Stimulated activated CD8-positive, alpha-beta memory T cell treated with anti-CD3 and anti-CD28 coated beads, Interleukin-7, amount 100 ng/mL, for 4 hours (primary cell): ENCODE data around the gene NATD1.

Experiments used
- DNase-seq, 2 donors: peaks; one replicate each; pipeline ENCODE4 v3.0.0-alpha.2; 2020; ENCODE audit warnings: low read depth in 2 of 2

NATD1 gene

GRCh38 chr17:21252796-21253645 is at the start of gene NATD1:
TSS of gene NATD1 (minus strand) at chr17:21253410. CDS start at chr17:21253264, 146 bp downstream.
- peak; percentile 52 to 77 for DNase-seq

DNA sequence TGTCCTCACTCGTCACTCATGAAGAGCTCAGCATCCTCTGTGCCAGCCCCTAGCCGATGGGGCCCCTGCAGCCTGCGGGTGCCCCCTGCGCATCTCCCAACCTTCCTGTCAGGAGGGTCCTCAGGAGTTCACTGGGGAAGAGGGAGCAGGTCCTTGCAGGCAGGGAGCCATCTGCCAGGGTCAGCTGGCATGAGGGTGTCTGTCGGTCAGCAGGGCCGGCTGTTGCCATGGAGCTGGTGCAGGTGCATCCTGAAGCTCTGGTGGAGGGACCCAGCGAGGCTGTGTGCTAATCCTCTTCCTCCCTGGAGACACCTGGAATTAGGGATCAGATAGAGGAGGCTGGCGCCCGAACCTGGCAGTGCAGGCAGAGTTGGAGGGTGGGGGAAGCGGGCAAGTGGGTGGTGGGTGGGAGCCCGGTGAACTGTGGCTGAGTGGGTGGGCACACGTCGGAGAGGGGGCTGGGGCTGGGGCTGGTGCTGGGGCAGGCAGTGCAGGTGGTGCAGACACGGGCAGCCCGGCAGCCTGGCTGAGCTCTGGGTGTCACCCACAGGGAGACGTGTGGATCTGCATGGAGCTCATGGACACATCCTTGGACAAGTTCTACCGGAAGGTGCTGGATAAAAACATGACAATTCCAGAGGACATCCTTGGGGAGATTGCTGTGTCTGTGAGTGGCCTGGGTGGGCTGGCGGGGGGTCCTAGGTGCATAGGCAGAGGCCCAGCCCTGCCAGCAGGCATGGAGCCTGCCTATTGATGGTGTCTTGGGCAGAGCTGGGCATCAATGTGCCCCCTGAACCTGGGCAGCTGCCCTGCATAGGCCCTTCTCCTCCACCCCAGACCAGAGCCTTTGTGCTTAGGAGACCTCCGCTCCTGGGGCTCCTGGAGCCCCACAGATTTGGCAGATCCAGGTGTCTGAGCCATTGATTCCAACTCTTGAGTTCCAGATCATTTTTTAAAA is 48.7 kb upstream of the NATD1 start:
- DNase-seq: no peak

DNA sequence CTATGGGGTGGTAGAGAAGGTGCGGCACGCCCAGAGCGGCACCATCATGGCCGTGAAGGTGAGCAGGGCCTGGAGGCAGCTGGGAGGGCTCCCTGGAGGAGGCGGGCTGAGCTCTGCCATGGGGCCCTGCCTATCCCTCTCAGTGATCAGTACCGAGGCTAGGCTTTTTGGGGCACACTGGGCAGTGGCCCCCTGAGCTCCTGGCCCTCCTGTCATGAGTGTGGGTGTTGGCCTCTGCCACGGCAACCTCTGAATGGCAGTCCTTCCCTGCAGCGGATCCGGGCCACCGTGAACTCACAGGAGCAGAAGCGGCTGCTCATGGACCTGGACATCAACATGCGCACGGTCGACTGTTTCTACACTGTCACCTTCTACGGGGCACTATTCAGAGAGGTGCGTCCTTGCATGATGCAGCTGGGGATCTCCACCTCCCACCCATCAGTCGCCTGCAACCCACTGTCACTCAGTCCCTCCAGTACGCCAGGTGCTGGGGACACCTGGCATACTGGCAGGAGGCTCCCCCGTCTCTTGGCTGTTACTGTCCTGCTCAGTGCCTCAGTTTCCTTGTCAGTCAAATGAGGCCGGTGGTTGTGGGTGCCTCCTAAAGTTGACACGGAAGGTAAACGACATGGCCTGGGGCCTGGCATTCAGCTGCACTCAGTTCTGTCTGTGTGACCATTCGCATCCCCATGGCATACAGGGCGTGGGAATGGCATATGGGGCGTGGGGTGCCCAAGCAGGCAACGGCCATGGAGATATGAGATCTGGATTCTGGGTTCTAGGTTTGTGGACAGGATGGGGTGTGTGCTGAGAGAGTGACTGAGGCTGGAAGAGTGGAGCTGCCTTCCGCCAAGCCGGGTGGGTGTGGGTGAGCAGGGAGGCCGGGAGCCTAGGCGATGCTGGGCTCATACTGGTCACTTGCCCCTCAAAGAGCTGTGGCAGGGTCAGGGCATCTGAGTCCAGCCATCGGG is 47.7 kb upstream of the NATD1 start:
- no peak for DNase-seq

DNA sequence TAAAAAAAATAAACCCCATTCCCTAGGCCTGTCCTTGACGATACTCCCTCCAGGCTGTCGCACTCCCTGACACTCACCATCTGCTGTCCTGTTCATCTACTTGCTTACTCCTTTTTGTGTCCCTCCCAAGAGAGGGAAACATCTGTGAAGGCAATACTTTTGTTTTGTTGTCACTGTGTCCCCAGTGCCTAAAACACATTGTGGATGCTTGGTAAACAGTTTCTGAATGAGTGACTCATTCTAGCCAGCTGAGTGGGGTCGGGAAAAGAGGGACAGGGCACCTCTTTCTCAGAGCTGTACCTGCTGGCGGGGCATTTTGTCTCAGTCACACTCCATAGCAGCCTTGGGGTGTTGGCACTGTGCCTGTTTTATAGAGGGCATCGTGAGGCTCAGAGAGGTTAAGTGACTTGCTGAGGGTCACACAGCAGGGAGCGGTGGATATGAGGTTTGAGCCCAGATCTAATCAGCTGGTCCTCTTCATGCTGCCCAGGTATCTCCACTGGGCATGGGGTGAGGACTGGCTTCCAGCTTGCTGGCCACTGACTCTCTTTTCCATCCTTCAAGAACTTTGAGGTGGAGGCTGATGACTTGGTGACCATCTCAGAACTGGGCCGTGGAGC is 46.9 kb upstream of the NATD1 start:
- no peak for DNase-seq

- no peak for DNase-seq
Measured at GRCh38 chr17:21298983-21299519, 45.8 kb upstream of the NATD1 start.

DNA sequence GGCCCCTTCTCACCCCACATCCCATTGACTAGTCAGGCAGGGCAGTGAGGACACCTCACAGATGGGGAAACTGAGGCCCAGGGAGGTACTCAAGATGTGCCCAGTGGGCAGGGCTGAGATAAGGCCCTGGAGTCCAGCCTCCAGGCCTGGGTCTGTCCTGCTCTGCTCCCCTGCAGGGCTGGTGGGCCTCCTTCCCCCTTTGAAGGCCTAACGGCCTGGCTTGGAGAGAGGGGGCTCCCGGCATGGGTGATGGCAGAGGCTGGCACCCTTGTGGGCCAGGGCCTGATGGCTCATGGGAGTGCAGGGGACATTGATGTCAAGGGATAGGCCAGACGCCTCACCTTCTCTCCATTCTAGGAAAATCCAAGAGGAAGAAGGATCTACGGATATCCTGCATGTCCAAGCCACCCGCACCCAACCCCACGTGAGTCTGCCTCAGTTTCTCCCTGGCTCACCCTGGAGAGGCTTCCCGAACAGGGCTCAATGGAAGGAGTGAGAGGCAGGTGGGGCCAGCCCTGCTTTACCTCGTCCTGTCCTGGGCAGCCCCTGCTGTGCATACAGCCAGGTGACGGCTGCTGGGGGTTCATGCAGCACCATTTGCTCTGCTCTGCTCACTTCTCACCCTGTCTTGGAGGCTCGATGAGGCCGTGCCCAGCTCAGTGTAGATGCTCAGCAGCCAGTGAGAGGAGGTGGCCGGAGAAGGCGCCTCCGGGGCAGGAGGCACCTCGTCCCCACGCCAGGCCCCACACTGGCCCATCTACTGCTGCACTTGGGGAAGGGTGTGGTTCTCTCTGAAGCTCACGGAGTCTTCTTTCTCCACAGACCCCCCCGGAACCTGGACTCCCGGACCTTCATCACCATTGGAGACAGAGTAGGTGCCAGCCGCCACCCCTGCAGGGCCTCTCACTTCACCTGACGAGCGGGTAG is 45.1 kb upstream of the NATD1 start:
- DNase-seq: no peak

- no peak for DNase-seq
Measured at GRCh38 chr17:21297597-21297996, 44.4 kb upstream of the NATD1 start.

- DNase-seq: no peak
Measured at GRCh38 chr17:21297026-21297520, 43.9 kb upstream of the NATD1 start.

DNA sequence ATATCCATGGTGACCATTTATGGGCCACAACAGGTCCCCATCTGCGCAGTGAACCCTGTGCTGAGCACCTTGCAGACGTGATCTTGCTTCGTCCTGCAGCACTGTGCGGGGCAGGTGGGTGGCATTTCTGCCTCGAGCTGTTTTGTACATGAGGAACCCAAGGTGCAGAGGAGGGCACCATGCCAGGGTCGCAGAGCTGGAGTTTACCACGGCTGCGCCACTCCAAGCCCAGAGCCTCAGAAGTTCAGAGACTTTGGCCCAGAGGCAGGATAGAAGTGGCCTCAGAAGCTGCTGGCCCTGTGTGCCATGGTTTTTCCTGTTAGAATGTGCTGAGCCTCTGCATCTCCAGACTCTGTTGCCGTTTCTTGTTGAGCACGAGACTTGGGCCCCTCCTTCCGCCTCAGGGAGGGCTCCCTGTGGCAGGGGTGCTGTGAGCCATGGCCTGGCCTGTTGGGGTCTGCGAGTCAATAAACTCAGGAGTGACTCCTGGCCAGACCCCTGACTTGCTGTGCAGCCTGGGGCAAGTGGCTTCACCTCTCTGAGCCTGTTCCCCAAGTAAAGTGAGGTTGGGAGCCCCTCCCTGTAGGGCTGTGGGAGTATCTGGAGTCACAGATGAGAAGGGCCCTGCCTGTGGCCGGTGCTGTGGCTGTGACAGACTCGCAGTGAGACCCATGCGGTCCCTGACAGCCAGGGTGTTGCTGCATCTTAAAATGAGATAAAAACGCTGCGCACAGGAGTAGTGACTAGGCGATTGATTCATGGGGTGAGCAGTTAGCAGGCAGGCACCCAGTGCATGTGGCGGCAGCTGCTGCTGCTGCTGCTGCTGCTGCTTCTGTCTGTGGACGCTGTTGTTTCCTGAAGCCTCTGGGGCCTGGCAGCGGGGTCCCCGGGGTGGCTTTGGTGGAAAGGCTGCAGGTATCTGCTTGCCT is 43.2 kb upstream of the NATD1 start:
- DNase-seq: no peak

- DNase-seq: no peak
Measured at GRCh38 chr17:21295036-21295952, 42.1 kb upstream of the NATD1 start.

DNA sequence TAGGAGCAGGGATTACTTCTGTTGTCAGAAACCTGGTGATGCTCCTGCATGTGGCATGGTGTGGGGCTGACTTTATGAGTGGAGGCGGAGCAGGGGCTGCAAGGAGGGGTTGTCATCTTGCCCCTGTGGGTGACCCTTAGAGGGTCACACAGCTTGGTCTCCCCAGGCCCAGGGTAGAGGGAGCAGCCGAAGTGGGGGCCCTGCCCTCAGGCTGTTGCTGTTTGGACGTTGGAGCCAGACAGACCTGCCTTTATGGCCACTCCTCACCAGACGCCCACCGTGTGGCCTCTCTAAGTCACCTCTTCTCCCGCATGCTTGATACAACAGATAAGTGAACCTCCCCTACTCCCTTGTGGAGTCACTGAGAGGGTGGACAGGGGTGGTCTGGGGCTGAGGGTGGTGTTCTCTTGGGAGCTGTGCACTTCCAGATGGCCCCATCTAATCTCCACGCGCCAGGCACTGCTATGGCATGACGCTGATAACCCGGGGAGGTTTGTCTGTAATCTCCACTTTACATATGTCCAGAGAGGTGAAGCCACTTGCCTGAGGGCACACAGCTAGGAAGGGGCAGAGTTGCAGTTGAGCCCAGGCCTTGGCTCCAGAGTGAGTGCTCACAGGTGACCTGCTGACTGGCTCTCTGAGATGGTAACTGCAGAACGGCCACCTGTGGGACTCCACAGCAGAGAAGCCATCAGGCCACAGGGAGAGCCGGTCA is 41.3 kb upstream of the NATD1 start:
- no peak for DNase-seq

- no peak for DNase-seq
Measured at GRCh38 chr17:21293831-21294210, 40.6 kb upstream of the NATD1 start.

GRCh38 chr17:21292867-21293830 is 39.9 kb upstream of the NATD1 start:
- DNase-seq: no peak

DNA sequence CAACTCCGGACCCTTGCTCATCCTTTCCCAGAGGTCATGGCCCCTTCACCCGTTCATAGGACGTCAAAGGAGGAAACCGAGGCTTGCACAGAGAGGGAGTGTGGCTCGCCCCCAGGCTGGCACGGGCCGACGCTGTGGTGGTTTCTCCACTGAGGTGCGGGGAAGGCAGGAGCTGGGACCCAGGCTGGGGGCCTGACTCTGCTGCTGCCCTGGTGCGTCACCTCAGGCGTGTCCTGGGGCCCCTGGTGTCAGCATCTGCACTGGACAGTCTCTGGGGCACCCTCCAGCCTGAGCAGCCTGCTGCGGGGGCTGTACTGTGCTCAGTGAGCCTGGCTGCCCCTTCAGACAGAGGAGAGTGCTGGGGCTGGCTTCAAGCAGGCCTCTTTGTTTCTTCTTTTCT is 38.7 kb upstream of the NATD1 start:
- no peak for DNase-seq

GRCh38 chr17:21291357-21291756 is 38.1 kb upstream of the NATD1 start:
- DNase-seq: no peak
